Adrenal gland (tissue), 12 donors: Measurements from ENCODE around the gene GNB1L. TPM values are rescaled to one million over a fixed set of nuclear protein-coding genes. Genes with fewer than 3 reads are reported as not detected.

Experiments
- DNase-seq, 7 donors: peaks; one replicate each; pipeline ENCODE4 v3.0.0-alpha.2; 2019 to 2020
- H3K27ac ChIP-seq, 5 donors: fragments of 200-600 bp; sonication (generic) in 4 of 5; 1 replicate in 3 of 5; 2 replicates in 2 of 5; pipeline versions ENCODE4 v1.5.1 to v1.8.0; 2016 to 2020; ENCODE audit warnings: mild to moderate bottlenecking in 1 of 5
- H3K27me3 ChIP-seq: fragments of 200-600 bp; 2 replicates; pipeline ENCODE4 v1.8.0; 2021
- H3K36me3 ChIP-seq, 2 donors: fragments of 200-600 bp; replicated peaks in 1 of 2; 1 replicate in 1 of 2; 2 replicates in 1 of 2; pipeline versions ENCODE4 v1.5.1 to v1.8.0; 2018 to 2022
- H3K4me1 ChIP-seq, 2 donors: fragments of 200-600 bp; replicated peaks in 1 of 2; 1 replicate in 1 of 2; 2 replicates in 1 of 2; pipeline versions ENCODE4 v1.5.1 to v1.8.0; 2018 to 2021
- H3K4me3 ChIP-seq, 4 donors: fragments of 200-600 bp; sonication (generic) in 3 of 4; one replicate each; pipeline ENCODE4 v1.5.1; 2016 to 2018
- H3K9me3 ChIP-seq, 3 donors: fragments of 200-600 bp; sonication (generic) in 1 of 3; replicated peaks in 1 of 3; 1 replicate in 2 of 3; 2 replicates in 1 of 3; pipeline versions ENCODE4 v1.5.1 to v1.8.0; 2016 to 2021
- CTCF ChIP-seq, 6 experiments: fragments of 450-650 bp in 4 of 6; fragments of 200-600 bp in 2 of 6; sonication (generic) in 1 of 6; IDR thresholded peaks; 1 replicate in 5 of 6; 2 replicates in 1 of 6; pipeline versions ENCODE4 v1.5.1 to v1.8.0; 2016 to 2021; ENCODE audit warnings: antibody characterized with exemption in 6 of 6, mild to moderate bottlenecking in 2 of 6, moderate library complexity in 1 of 6
- POLR2A ChIP-seq, 2 donors: fragments of 450-650 bp; IDR thresholded peaks; one replicate each; pipeline ENCODE4 v1.6.1; 2017; ENCODE audit warnings: antibody characterized with exemption in 2 of 2, mild to moderate bottlenecking in 2 of 2, moderate library complexity in 1 of 2
- WGBS, 4 donors: extraction: QIAGEN DNeasy Blood & Tissue Kit in 2 of 4; methylation state at CpG; one replicate each; pipeline versions ENCODE4 v1.1.5 to v1.1.7; 2013 to 2017; 5-methylcytosine and 5-hydroxymethylcytosine counted together
- intact Hi-C, 2 donors: fragments of 100-400 bp; cut with DNase I; formaldehyde crosslinking; loops; one replicate each; pipeline versions ENCODE4 v1.14.1 to v1.15.0; 2022 to 2023
- polyA plus RNA-seq, 3 donors: library from polyadenylated mRNA; stranded (reverse); fragments of 200-250 nt in 2 of 3; fragments of 350-450 nt in 1 of 3; fragmentation: Illumina TruSeq in 1 of 3; extraction: RNeasy Lipid Tissue Mini Kit (QIAGEN cat#74804) in 1 of 3; gene quantifications; one replicate each; pipeline ENCODE4 v1.2.3, GENCODE V29; 2013 to 2014
- total RNA-seq, 9 donors: library from RNA; depleted of rRNA in 4 of 9; stranded (reverse); fragments of >200 nt in 4 of 9; fragments of 120-200 nt in 1 of 9; fragmentation: NEBNext Ultra II Directional in 1 of 9; extraction: Animal tissue kit (Norgen Biotek cat#: 25700) in 1 of 9; gene quantifications; one replicate each; pipeline versions ENCODE4 v1.1.0 to v1.2.4, GENCODE V29; 2013 to 2023
- donor health status: healthy with polysubstance abuse.
- donor health status: Bipolar disorder and iron deficiency.
- donor health status: DM: yes; HTN: yes; CAD: no.
- donor health status: DM: no; HTN: no; CAD: no.
- donor health status: DM: no; HTN: no; CAD: no.
- donor health status: DM: yes; HTN: yes; CAD: no.

The GNB1L gene
- total and polyA plus RNA-seq, 12 donors: 0.26 to 6.6 (median 4.2) TPM; not detected in 1

- H3K27ac ChIP-seq: no peak overlapping the region
- peaks cover 79% of the 10 kb centered on the region for H3K27me3 ChIP-seq
- H3K9me3 ChIP-seq: no peaks in the 10 kb centered on the region
- H3K4me1 ChIP-seq: peaks cover 5 to 8% of the 10 kb centered on the region in 2 donors
- WGBS, 4 donors: 26 to 40% (median 27%) methylated on average over 1 to 21 of the region's 21 CpGs
- DNase-seq: no peak
- H3K4me3 ChIP-seq: no peak overlapping the region
- no peaks in the 10 kb centered on the region for H3K36me3 ChIP-seq
- intact Hi-C loops: no loop called here
- TF ChIP-seq POLR2A (IDR thresholded peaks at IDR 0.05): no peak
- TF ChIP-seq CTCF (IDR thresholded peaks at IDR 0.05): no peak
Observed at GRCh38 chr22:19758896-19759426, 95.7 kb downstream of the GNB1L start.

DNA sequence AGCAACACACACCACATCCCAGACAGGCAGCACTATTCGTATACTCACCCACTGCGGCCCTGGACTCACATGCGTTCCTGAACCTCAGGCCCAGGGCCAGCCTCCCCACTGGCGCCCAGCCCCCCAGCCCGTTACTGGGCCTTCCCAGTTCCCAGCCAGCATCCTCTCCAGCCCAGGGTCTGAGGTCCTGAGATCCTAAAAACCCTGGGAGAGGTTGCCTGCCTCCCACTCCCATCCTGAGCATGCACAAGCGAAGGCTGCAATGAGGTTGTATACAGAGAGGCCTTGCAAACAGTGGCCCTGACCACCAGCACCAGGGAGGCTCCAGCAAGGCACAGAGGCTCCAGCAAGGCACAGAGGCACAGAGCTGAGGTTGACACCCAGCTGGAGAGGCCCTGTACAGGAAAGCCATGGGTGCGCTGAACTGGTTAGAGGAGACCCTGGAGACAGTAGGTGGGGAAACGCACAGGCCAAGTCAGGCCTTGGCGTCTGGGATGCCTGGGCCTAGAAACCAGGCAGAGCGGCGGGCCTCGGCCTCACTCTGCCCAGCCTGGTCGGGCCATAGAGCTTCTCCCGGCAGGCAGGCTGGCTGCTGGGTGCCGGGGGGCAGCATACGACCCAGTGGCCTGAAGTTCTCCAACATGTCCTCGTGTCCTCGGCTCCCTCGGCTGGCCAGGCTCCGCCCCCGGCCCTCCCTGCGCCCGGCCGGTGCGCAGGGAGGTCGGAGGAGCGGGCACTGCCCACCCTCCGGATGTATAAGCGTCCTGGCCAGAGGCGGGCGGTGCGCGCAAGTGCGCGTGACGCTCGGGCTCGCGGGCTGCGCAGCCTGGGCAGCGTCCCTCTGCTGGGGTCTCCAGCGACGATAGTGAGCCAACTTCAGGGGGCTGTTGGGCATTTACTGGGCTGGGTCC lies 96.4 kb downstream of the GNB1L start:
- WGBS, 4 donors: 51 to 74% (median 66%) methylated on average over 6 to 43 of the region's 43 CpGs
- H3K36me3 ChIP-seq: no peaks in the 10 kb centered on the region
- H3K27me3 ChIP-seq: peaks cover 79% of the 10 kb centered on the region
- no peaks in the 10 kb centered on the region for H3K9me3 ChIP-seq
- no peak overlapping the region for H3K27ac ChIP-seq
- peaks cover 5 to 8% of the 10 kb centered on the region in 2 donors for H3K4me1 ChIP-seq
- TF ChIP-seq CTCF (IDR thresholded peaks at IDR 0.05): no peak
- no peak for TF ChIP-seq POLR2A (IDR thresholded peaks at IDR 0.05)
- intact Hi-C loops: no loop called here
- DNase-seq: no peak
- no peak overlapping the region for H3K4me3 ChIP-seq

DNA sequence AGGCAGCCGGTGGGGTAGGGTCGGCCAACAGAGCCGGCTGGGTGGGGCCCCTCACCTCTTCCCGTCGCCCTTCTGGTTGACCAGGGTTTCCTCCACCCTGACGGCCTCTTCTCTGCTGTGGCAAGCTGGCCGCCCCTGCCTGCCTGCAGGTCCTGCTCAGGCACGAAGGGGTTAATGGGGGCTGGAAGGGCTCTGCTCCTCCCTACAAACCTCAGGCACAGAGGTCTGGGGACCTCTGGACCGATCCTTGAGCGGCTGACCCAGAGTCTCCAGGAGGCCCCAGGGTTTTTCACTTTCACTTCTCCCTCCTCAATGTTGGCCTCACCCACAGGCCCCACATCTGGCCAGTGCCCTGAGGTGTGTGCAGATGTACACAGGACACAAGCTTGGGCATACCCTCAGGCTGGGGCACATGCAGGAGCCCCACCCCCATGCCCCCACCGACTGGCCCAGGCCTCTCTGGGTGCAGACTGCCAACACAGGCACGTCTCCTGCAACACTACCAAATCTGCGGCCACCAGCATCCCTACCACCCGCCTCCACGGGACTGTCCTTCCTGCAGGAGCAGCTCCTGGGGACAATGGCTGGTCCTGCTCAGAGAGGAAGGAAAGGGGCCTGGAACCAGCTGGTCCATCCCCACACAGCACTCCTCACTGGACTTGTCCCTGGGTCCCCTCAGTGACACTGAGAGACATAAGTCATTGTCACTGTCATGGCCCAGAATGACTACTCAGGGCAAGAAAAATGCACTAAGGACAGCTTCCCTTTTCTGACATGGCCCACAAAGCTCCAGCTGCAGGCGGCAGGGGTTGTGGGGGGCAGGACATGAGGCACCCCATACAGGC lies 97.3 kb downstream of the GNB1L start:
- H3K27ac ChIP-seq: no peak overlapping the region
- peak in 1 of 7 donors; percentile 7 for DNase-seq
- H3K4me3 ChIP-seq: peak overlapping the region in 1 of 4 donors; percentile 11
- intact Hi-C loops: no loop called here
- H3K27me3 ChIP-seq: peaks cover 74% of the 10 kb centered on the region
- 46 to 54% (median 47%) methylated on average over 7 to 16 of the region's 16 CpGs for WGBS, 4 donors
- H3K4me1 ChIP-seq: peaks cover 5 to 8% of the 10 kb centered on the region in 2 donors
- H3K9me3 ChIP-seq: no peaks in the 10 kb centered on the region
- TF ChIP-seq POLR2A (IDR thresholded peaks at IDR 0.05) (no peak), CTCF (IDR thresholded peaks at IDR 0.05) (no peak)
- H3K36me3 ChIP-seq: no peaks in the 10 kb centered on the region
